SIG-M5 (cell line): ENCODE data around the gene MYL5.
"Not testable (repeated sequence)": the region's sequence is repeated elsewhere in the genome, so short reads cannot be mapped to it uniquely, and the experiment has no call there.

Experiments used
- DNase-seq: peaks from one replicate; lab custom pipeline; 2025; lab: John Stamatoyannopoulos, UW

MYL5 gene, protein sequence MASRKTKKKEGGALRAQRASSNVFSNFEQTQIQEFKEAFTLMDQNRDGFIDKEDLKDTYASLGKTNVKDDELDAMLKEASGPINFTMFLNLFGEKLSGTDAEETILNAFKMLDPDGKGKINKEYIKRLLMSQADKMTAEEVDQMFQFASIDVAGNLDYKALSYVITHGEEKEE

DNA sequence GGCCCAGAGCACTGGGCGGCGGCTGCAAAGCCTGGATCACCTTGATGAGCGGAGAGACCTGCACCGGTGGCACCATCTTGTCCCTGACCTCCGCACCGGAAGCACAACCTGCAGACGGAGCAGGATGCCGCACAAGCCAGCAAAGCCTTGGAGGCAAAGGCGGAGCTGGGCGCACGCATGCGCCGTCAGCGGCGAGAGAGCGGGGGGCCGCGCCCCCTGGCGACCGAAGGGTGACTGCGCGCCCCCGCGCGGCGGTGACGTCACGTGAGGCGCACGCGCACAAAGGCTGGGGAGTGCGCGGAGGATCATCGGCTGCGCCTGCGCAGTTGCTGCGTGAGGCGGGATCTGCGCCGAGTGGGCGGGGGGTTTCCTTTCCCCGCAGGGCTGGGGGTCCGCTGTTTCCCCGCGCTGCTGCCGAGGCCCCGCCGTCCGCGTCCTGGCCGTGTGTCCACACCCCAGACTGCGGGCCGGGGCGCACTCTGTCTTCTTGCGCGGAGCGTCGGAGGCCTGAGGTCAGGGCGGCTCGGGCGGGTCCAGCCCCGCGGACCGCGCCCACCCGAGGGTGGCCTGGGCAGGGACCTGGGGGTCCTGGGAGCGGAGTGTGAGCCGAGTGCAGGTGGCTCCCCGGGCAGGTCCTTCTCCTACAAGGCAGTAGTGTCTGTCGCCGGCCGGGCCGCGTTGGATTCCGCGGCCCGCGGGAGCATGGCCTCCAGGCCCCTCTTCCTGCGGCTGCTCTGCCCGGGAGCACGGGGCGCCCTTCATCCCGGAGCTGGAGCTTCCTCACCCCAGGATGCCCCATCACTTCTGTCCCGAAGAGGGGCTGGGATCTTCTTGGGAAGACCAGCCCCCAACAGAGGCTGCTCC lies at the start of gene MYL5, which contains the start of gene ATP5ME:
Gene MYL5 (plus strand): TSS at position 371 of the 864 bp plus-strand sequence. CDS start 3,485 bp downstream, outside the sequence.
Gene ATP5ME (minus strand): TSS at position 105 of the 864 bp plus-strand sequence. CDS start 29 bp downstream, at position 76.
- peak; percentile 58 for DNase-seq

DNA sequence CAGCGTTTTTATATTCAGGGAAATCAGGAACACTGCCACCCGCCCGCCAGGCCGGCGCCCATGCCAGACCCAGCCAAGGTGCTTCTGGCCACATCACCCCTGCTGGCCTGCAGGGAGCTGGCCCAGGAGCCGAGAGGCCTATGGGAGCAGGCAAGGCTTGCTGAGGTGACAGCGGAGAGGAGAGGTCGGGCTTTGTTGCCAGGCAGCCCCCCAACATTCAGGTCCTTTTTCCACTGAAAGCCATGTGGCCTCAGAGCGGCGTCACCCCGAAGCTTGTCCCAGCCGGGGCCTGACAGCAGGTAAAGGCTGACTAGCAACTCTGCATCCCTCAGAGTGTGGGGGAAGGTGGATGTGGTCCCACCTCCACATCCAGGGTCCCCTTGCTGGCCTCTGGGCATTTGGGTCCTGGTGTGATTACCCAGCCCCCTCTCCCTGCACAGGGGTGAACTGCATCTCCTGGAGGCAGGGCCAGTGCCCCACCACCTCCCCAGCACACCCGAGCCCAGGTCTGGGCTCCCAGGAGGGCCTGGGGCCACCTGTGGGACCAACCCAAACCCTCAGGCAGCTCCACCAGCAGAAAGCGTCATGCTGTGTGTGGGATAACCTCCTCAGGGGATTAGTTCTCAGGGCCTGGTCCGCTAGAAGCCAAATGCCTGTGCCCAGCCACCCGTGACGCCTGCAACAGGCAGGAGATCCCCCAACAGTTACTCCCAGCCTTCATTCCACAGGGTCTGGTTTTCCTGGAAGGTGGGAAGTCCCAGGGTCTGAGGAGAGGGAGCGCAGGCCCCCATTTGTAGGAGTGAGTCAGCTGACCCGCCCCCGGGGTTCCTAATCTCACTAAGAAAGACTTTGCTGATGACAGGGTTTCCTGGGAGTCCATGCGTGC lies 49.4 kb upstream of the MYL5 start, which contains the start of gene PDE6B:
Gene PDE6B (plus strand): TSS at position 869 of the 886 bp plus-strand sequence. CDS start 54 bp downstream, outside the sequence.
- no peak for DNase-seq

DNA sequence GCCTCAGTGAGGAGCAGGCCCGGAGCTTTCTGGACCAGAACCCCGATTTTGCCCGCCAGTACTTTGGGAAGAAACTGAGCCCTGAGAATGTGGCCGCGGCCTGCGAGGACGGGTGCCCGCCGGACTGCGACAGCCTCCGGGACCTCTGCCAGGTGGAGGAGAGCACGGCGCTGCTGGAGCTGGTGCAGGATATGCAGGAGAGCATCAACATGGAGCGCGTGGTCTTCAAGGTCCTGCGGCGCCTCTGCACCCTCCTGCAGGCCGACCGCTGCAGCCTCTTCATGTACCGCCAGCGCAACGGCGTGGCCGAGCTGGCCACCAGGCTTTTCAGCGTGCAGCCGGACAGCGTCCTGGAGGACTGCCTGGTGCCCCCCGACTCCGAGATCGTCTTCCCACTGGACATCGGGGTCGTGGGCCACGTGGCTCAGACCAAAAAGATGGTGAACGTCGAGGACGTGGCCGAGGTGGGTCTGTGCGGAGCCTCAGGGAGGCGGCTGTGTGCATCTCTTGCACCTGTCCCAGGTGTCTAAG lies 48.6 kb upstream of the MYL5 start:
- DNase-seq: no peak

DNA sequence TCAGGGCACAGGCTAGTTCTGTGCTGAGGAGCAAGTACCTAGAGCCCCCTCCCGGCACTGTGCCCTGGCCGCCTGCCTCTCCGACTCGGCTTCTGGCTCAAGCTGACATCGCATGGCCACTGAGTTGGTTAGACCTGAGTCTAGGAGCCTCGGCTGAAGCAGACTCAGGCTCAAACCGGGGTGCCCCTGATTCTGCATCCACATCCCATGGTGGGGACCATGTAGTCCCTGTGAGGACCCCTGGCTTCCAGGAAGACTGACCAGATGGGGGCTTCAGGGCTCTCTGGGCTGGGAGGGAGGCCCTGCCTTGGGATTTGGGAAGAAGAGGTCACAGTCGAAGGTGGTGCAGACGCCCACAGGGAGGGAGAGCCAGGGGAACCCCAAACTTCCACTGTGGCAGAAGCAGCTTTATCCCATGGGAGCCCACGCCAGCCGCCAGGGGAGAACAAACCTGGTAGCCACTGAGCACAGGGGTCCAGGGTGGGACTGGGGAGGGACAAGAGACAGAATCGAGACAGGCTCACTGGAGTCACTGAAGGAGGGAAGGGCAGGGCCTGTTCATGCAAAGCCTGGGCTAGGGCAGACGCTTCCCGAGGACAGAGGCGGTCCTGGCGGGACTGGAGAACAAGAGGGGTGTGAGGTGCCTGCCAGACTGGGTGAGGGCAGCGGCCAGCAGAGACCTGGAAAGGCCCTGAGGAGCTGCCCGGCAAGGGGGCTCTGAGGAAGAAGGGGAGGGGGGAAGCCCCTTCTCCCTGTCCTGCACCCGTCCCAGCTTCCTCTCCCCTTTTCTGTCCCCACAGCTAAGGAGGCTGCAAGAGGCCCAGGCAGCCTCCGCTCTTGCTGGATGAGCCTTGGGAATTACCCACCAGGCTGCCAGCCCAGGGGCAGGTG lies 47.9 kb upstream of the MYL5 start:
- DNase-seq: no peak

DNA sequence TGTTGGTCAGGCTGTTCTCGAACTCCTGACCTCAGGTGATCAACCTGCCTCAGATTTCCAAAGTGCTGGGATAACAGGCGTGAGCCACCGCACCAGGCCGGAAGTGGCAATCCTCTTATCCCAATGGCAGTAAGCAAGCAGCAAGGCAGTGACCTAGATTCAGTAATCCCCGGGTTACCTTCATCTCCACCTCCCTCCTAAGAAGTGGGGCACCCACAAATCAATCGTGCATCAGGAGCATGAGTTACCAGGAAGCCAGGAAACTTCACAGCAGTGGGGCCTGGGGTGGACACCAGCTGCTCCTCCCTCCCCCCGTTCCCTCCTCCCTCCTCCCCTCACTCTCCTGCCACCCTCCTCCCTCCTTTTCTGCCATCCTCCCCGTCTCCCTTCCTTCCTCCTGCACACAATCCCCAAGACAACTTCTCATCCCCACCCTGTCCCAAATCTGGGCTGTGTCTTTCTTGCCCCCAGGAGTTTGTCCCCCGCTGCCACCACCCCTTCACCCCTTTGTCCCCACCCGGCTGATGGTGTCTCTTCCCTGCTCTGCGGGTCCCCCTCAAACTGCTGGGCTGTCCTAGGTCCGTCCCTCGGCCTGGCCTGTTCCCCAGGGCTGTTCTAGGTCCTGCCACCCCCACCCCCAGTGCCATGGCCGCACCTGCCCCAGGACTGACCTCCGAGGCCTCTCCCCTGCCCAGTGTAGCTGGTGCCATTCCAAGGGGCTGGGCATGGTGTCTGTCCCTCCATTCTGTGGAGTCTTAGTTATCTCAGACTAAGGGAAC lies 46.8 kb upstream of the MYL5 start:
- DNase-seq: no peak

DNA sequence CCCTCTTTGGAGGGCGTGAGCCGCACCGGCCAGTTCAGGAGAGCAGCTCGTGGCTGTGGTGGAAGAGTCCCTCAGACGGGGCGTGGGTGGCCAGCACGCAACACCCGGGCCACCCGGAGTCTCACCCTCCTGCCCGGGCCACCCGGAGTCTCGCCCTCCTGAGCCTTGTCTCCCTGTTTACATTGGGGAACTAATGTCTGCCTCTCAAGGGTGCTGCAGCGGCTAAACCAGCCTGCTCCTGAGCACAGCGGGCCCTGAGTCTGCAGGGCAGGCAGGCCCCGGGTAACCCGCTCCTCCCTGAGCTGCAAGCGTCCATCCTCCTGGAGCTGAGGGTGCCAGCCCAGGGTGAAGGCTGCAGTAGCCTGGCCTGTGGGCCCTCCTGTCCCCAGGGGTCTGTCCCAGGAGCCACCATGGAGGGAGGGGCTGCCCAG lies 46.0 kb upstream of the MYL5 start:
- DNase-seq: no peak

DNA sequence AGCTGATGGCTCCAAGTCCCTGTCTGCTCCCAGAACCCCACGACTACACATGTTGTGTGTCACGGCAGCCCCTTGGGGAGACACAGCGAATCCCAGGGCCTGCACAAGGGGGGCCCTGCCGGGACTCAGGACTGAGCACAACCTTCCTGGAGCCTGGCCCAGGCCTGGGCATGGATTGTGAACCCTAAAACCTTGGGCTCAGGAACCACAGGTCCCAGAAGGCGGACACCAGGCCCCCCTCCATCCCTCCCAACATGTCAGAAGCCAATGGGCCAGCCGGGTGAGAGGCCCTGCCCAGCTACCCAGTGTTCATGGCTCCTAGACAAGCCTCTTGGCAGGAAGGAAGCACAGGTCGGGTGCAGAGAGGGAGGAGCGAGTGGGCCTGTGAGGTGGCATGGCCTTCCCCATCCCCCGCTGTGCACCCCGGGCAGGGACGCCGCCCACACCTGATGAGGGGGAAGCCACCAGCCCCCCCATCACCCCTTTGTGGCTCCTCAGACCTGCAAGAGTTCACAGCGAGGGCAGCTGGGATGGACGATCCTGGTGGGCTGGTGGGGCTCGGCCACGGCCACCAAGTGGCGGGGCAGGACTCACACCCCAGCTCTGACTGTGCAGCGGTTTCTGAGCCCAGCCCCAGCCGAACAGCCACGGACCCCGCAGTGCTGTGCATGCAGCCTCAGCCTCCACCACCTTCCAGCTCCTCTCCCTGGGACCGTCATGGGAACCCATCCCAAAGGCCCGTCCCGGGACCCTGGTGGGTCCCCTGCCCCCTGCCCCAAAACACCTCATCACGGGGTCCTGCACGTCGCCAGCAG lies 45.3 kb upstream of the MYL5 start:
- no peak for DNase-seq

DNA sequence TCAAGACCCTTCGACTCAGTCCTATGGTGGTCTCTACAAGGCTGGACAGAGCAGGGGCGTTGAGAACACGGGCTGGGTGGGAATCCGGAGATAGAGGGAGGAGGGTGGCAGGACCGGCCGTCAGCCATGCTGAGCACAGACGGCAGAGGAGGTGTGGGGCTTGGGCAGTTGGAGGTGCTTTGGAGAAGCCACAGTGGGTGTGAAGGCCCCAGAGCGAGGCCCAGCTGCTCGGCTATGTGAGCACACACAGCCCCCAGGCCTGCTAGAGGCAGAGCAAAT lies 44.8 kb upstream of the MYL5 start:
- no peak for DNase-seq

DNA sequence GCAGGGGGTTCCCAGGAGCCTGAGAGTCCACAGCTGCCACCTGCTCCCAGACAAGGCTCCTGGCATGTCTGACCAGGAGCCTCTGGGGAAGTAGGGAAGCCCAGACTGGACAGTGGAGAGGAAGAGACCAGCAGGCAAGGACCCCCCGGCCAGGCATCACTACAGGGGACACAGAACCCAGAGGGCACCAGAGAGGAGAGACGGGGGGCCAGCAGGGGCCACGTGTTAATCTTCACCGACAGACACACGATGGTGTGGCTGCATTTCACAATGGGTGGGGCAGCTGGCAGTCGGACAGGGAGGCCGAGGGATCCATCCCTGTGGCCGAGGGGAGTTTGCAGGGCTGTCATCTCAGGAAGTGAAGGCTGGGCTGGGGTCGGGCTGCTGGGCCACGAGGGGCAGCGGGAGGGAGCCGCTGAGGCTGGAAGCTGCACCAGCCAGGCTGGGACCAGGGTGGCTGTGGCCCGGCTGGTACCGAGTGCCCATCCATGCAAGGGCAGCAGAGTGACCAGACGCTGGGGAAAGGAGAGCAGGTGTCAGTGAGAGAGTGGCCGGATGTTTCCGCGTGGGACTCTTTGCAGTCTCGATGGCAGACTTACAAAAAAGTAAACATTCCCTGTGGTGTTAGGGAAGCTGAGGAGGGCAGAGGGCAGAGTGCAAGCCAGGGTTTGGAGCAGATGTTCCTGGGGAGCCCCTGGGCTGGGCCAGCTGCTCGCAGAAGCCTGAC lies 44.3 kb upstream of the MYL5 start:
- DNase-seq: no peak

DNA sequence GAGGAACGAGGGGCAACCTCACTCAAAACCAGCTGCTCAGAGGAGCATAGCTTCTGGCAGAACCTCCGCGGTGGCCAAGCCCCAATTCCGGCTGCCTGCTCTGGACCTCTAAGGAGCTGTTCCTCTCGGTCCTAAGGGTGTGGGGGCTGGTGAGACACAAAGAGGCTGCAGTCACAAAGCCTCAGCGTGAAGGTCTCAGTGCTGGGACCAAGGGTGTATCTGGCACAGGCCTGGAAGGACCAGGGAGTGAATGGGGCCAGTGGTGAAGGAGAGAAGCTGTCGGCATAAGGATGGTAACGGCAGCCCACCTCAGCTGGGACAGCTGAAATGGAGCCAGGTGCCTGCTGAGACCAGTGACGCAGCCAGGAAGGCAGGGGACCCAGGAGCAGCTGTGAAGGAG lies 43.7 kb upstream of the MYL5 start:
- no peak for DNase-seq

DNA sequence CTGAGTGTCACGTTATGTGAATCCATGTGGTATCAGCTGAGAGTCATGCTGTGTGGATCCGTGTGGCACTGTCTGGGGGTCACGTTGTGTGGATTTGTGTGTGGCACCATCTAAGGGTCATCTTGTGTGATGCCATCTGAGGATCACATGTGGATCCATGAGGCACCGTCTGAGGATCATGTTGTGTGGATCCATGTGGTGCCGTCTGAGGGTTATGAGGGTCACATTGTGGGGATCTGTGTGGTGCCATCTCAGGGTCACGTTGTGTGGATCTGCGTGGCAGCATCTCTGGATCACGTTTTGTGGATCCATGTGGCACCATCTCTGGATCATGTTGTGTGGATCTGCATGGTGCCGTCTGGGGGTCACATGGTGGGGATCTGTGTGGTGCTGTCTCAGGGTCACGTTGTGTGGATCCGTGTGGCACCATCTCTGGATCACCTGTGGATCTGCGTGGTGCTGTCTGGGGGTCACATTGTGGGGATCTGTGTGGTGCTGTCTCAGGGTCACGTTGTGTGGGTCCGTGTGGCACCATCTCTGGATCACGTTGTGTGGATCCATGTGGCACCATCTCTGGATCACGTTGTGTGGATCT lies 42.0 kb upstream of the MYL5 start:
- no peak for DNase-seq

DNA sequence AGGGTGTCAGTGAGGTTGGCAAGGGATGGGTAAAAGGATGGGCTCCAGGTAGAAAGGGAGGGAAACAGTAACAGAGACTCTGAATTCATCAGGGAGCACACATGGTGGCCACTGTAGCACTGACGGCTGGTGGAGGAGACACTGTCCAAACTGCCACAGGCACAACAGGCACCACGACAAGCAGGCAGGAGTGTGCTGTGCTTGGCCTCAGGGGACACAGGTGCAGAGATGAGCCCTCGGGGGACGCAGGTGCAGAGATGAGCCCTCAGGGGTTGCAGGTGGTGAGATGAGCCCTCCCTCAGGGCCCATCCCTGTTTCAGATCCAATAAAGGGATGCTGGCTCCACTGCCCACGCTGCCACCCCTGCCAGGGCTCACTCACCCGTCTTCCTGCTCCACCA lies 41.4 kb upstream of the MYL5 start:
- DNase-seq: no peak

DNA sequence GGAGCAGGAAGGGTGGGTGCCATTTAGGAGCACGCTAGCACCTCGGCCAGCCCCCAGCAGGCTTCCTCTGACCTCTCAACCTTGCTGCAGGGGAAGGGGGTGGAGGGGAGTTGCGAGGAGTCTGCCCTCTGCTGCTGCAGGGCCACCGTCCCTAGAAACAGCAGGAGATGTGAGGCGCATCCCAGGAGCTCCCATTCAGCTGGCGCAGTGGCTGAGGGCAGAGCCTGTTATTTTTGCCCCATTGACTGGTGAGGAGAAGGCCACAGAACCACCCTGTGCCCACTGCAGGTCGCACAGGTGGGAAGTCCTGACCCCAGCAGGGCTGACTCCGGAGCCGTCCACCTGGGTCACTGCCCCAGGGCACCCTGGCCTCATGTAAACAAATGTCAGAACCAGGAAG lies 40.9 kb upstream of the MYL5 start:
- DNase-seq: no peak

DNA sequence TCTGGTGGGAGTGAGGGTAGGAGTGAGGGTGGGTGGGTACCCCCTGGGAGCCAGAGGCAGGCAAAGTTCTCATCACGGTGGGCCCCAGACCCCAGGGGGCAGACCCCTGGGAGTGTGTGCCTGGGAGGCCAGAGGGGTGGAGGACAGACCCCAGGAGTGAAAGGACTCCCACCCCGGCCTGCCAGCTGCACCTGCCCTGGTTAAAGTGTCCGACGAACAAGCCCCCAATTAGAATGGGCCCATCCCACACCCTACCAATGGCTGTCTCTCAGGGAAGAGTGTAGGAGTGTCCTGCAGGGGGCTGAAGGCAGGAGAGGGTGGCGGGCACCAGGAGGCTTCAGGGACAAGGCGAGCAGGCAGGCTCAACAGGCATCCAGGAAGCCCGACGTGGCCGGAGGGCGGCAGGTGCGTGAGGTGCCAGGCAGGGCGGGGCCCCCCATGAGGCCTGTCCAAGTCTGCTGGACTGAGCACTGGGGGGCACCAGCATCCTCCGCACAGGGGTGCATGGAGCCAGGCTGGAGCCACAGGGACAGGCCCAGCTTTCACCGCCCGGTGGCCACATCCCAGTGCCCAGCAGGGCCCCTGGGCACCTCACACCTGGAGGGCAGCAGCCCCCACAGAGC lies 40.3 kb upstream of the MYL5 start:
- no peak for DNase-seq

DNA sequence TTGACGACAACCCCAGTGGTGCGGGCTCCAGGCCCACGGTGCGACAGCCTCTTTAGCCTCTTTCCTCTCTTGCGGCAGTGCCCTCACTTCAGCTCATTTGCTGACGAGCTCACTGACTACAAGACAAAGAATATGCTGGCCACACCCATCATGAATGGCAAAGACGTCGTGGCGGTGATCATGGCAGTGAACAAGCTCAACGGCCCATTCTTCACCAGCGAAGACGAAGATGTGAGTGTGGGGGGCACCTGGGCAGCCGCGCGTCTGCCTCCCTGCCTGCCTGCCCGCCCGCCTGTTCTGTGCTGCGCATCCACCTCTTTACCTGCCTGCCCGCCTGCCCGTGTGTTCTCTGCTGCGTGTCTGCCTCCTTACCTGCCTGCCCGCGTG lies 39.8 kb upstream of the MYL5 start:
- DNase-seq: no peak

DNA sequence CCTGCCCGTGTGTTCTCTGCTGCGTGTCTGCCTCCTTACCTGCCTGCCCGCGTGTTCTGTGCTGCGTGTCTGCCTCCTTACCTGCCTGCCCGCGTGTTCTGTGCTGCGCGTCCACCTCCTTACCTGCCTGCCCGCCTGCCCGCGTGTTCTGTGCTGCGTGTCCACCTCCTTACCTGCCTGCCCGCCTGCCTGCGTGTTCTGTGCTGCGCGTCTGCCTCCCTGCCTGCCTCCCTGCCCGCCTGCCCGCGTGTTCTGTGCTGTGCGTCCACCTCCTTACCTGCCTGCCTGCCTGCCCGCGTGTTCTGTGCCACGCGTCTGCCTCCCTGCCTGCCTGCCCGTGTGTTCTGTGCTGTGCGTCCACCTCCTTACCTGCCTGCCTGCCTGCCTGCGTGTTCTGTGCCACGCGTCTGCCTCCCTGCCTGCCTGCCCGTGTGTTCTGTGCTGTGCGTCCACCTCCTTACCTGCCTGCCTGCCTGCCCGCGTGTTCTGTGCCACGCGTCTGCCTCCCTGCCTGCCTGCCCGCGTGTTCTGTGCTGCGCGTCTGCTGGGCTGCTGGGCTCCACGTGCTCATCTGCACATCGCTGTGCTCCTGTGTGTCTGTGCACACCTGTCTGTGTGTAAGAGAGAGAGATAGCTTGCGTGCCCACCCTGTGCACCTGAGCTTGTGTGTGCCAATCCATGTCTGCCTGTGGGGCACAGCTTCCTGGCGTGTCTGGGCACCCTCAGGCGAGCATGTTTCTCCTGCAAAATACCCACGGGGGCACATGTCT lies 39.1 kb upstream of the MYL5 start:
- not testable (repeated sequence) for DNase-seq
